SK-MEL-5 (cell line): Measurements from ENCODE around the gene BCAS3. TPM values are rescaled to one million over a fixed set of nuclear protein-coding genes. Genes with fewer than 3 reads are reported as not detected.

ENCODE experiments used
- DNase-seq: peaks from one replicate; pipeline ENCODE4 v3.0.0-alpha.2; 2016; ENCODE audit warnings: low read depth, low spot score
- in situ Hi-C: cut with HindIII; loops from 2 replicates; pipeline ENCODE4 v1.10.0; 2016; ENCODE audit warnings: low sequenced_read_pairs, high pct_unique_total_duplicates, low pct_unique_long_range_greater_than_20kb
- total RNA-seq: library from RNA; depleted of rRNA; stranded (reverse); fragments of >200 nt; shearing (Covaris generic); gene quantifications from 2 replicates; pipeline ENCODE4 v1.2.3, GENCODE V29; 2014

The BCAS3 gene
- total RNA-seq, 1 experiment from 2014 or later: 31.6 TPM

- in situ Hi-C loops: no loop called here
- DNase-seq: peak; percentile 95
Observed at GRCh38 chr17:61157246-61157886, 479.7 kb downstream of the BCAS3 start.

GRCh38 chr17:61158376-61158775 lies 480.7 kb downstream of the BCAS3 start:
- peak; percentile 41 for DNase-seq
- in situ Hi-C loops: no loop called here

- in situ Hi-C loops: no loop called here
- DNase-seq: peak; percentile 55
Observed at GRCh38 chr17:61159221-61159814, 481.7 kb downstream of the BCAS3 start.

GRCh38 chr17:61160204-61160603 lies 482.6 kb downstream of the BCAS3 start:
- in situ Hi-C loops: no loop called here
- DNase-seq: no peak

- in situ Hi-C loops: no loop called here
- DNase-seq: no peak
Observed at GRCh38 chr17:61160789-61161445, 483.3 kb downstream of the BCAS3 start.

- in situ Hi-C loops: no loop called here
- no peak for DNase-seq
Observed at GRCh38 chr17:61161615-61162134, 484.0 kb downstream of the BCAS3 start.

GRCh38 chr17:61164517-61164916 lies 486.9 kb downstream of the BCAS3 start:
- in situ Hi-C loops: no loop called here
- DNase-seq: no peak

GRCh38 chr17:61167075-61167474 lies 489.4 kb downstream of the BCAS3 start:
- in situ Hi-C loops: no loop called here
- no peak for DNase-seq

GRCh38 chr17:61168506-61168905 lies 490.9 kb downstream of the BCAS3 start:
- DNase-seq: no peak
- in situ Hi-C loops: no loop called here

- no peak for DNase-seq
- in situ Hi-C loops: no loop called here
Observed at GRCh38 chr17:61174310-61174709, 496.7 kb downstream of the BCAS3 start.

GRCh38 chr17:61175298-61176142 lies 497.9 kb downstream of the BCAS3 start:
- in situ Hi-C loops: no loop called here
- DNase-seq: no peak

GRCh38 chr17:61177351-61177750 lies 499.7 kb downstream of the BCAS3 start:
- in situ Hi-C loops: no loop called here
- no peak for DNase-seq

GRCh38 chr17:61178284-61178683 lies 500.6 kb downstream of the BCAS3 start:
- no peak for DNase-seq
- in situ Hi-C loops: no loop called here

GRCh38 chr17:61179380-61179806 lies 501.7 kb downstream of the BCAS3 start:
- DNase-seq: peak; percentile 99
- in situ Hi-C loops: no loop called here

GRCh38 chr17:61183793-61184192 lies 506.1 kb downstream of the BCAS3 start:
- in situ Hi-C loops: no loop called here
- DNase-seq: no peak

GRCh38 chr17:61185385-61185784 lies 507.7 kb downstream of the BCAS3 start:
- in situ Hi-C loops: no loop called here

GRCh38 chr17:61187038-61187437 lies 509.4 kb downstream of the BCAS3 start:
- in situ Hi-C loops: no loop called here
- DNase-seq: no peak

More at GRCh38 chr17:61185385-61185784, 507.7 kb downstream of the BCAS3 start:
- no peak for DNase-seq

- DNase-seq: no peak
- in situ Hi-C loops: no loop called here
Observed at GRCh38 chr17:61188081-61188480, 510.4 kb downstream of the BCAS3 start.
